ENCODE data around the gene LIPC.

LIPC gene

GRCh38 chr15:58548308-58549012 lies 116.7 kb downstream of the LIPC start:
- Histone ChIP-seq H3K27me3 (ENCODE audit: control insufficient read depth, insufficient read depth, low read length) (no peaks in the 10 kb centered on the region), H3K4me1 (ENCODE audit: control insufficient read depth, low read depth, low read length) (no peaks in the 10 kb centered on the region), H3K4me3 (ENCODE audit: low read length) (no peak overlapping the region), H3K9me3 (ENCODE audit: control insufficient read depth, low read depth, low read length) (no peaks in the 10 kb centered on the region), H3K9ac (ENCODE audit: low read length) (no peak overlapping the region), H3K36me3 (ENCODE audit: control insufficient read depth, low read depth, low read length) (no peaks in the 10 kb centered on the region), H3K27ac (ENCODE audit: low read length) (no peak overlapping the region)

- H3K9ac ChIP-seq (ENCODE audit: low read length) = no peak overlapping the region
- H3K36me3 ChIP-seq (ENCODE audit: control insufficient read depth, low read depth, low read length) = no peaks in the 10 kb centered on the region
- no peak overlapping the region for H3K4me3 ChIP-seq (ENCODE audit: low read length)
- no peaks in the 10 kb centered on the region for H3K4me1 ChIP-seq (ENCODE audit: control insufficient read depth, low read depth, low read length)
- H3K27me3 ChIP-seq (ENCODE audit: control insufficient read depth, insufficient read depth, low read length) = no peaks in the 10 kb centered on the region
- no peaks in the 10 kb centered on the region for H3K9me3 ChIP-seq (ENCODE audit: control insufficient read depth, low read depth, low read length)
- no peak overlapping the region for H3K27ac ChIP-seq (ENCODE audit: low read length)
Observed at GRCh38 chr15:58549013-58549784, 117.4 kb downstream of the LIPC start.

GRCh38 chr15:58549785-58550074 lies 117.9 kb downstream of the LIPC start:
- Histone ChIP-seq H3K27me3 (ENCODE audit: control insufficient read depth, insufficient read depth, low read length) (no peaks in the 10 kb centered on the region), H3K4me1 (ENCODE audit: control insufficient read depth, low read depth, low read length) (peaks cover under 1% of the 10 kb centered on the region), H3K4me3 (ENCODE audit: low read length) (no peak overlapping the region), H3K36me3 (ENCODE audit: control insufficient read depth, low read depth, low read length) (no peaks in the 10 kb centered on the region), H3K27ac (ENCODE audit: low read length) (no peak overlapping the region), H3K9ac (ENCODE audit: low read length) (no peak overlapping the region), H3K9me3 (ENCODE audit: control insufficient read depth, low read depth, low read length) (no peaks in the 10 kb centered on the region)

- no peak overlapping the region for H3K4me3 ChIP-seq (ENCODE audit: low read length)
- H3K9ac ChIP-seq (ENCODE audit: low read length) = no peak overlapping the region
- H3K27ac ChIP-seq (ENCODE audit: low read length) = no peak overlapping the region
- no peaks in the 10 kb centered on the region for H3K27me3 ChIP-seq (ENCODE audit: control insufficient read depth, insufficient read depth, low read length)
- H3K9me3 ChIP-seq (ENCODE audit: control insufficient read depth, low read depth, low read length) = no peaks in the 10 kb centered on the region
- H3K4me1 ChIP-seq (ENCODE audit: control insufficient read depth, low read depth, low read length) = peaks cover 9% of the 10 kb centered on the region
- no peaks in the 10 kb centered on the region for H3K36me3 ChIP-seq (ENCODE audit: control insufficient read depth, low read depth, low read length)
Observed at GRCh38 chr15:58551084-58551763, 119.4 kb downstream of the LIPC start.

GRCh38 chr15:58551764-58552504 lies 120.1 kb downstream of the LIPC start:
- no peaks in the 10 kb centered on the region for H3K36me3 ChIP-seq (ENCODE audit: control insufficient read depth, low read depth, low read length)
- no peak overlapping the region for H3K9ac ChIP-seq (ENCODE audit: low read length)
- H3K27ac ChIP-seq (ENCODE audit: low read length) = no peak overlapping the region

GRCh38 chr15:58552505-58553364 lies 120.9 kb downstream of the LIPC start:
- Histone ChIP-seq H3K4me1 (ENCODE audit: control insufficient read depth, low read depth, low read length) (peaks cover 9% of the 10 kb centered on the region), H3K27ac (ENCODE audit: low read length) (no peak overlapping the region)

More at GRCh38 chr15:58551764-58552504, 120.1 kb downstream of the LIPC start:
- Histone ChIP-seq H3K9me3 (ENCODE audit: control insufficient read depth, low read depth, low read length) (no peaks in the 10 kb centered on the region), H3K27me3 (ENCODE audit: control insufficient read depth, insufficient read depth, low read length) (no peaks in the 10 kb centered on the region), H3K4me3 (ENCODE audit: low read length) (no peak overlapping the region), H3K4me1 (ENCODE audit: control insufficient read depth, low read depth, low read length) (peaks cover 9% of the 10 kb centered on the region)

GRCh38 chr15:58553365-58553918 lies 121.7 kb downstream of the LIPC start:
- Histone ChIP-seq H3K4me1 (ENCODE audit: control insufficient read depth, low read depth, low read length) (peaks cover 9% of the 10 kb centered on the region), H3K27ac (ENCODE audit: low read length) (no peak overlapping the region), H3K9ac (ENCODE audit: low read length) (no peak overlapping the region)

More at GRCh38 chr15:58552505-58553364, 120.9 kb downstream of the LIPC start:
- H3K4me3 ChIP-seq (ENCODE audit: low read length) = no peak overlapping the region
- no peaks in the 10 kb centered on the region for H3K27me3 ChIP-seq (ENCODE audit: control insufficient read depth, insufficient read depth, low read length)
- H3K9ac ChIP-seq (ENCODE audit: low read length) = no peak overlapping the region
- H3K36me3 ChIP-seq (ENCODE audit: control insufficient read depth, low read depth, low read length) = no peaks in the 10 kb centered on the region
- H3K9me3 ChIP-seq (ENCODE audit: control insufficient read depth, low read depth, low read length) = no peaks in the 10 kb centered on the region

GRCh38 chr15:58554758-58555157 lies 123.0 kb downstream of the LIPC start:
- H3K9me3 ChIP-seq (ENCODE audit: control insufficient read depth, low read depth, low read length) = no peaks in the 10 kb centered on the region
- no peak overlapping the region for H3K9ac ChIP-seq (ENCODE audit: low read length)
- peaks cover 9% of the 10 kb centered on the region for H3K4me1 ChIP-seq (ENCODE audit: control insufficient read depth, low read depth, low read length)
- no peak overlapping the region for H3K4me3 ChIP-seq (ENCODE audit: low read length)
- no peak overlapping the region for H3K27ac ChIP-seq (ENCODE audit: low read length)
- H3K36me3 ChIP-seq (ENCODE audit: control insufficient read depth, low read depth, low read length) = no peaks in the 10 kb centered on the region
- H3K27me3 ChIP-seq (ENCODE audit: control insufficient read depth, insufficient read depth, low read length) = no peaks in the 10 kb centered on the region

More at GRCh38 chr15:58553365-58553918, 121.7 kb downstream of the LIPC start:
- Histone ChIP-seq H3K9me3 (ENCODE audit: control insufficient read depth, low read depth, low read length) (no peaks in the 10 kb centered on the region), H3K4me3 (ENCODE audit: low read length) (no peak overlapping the region), H3K36me3 (ENCODE audit: control insufficient read depth, low read depth, low read length) (no peaks in the 10 kb centered on the region), H3K27me3 (ENCODE audit: control insufficient read depth, insufficient read depth, low read length) (no peaks in the 10 kb centered on the region)

- H3K9ac ChIP-seq (ENCODE audit: low read length) = no peak overlapping the region
- no peaks in the 10 kb centered on the region for H3K9me3 ChIP-seq (ENCODE audit: control insufficient read depth, low read depth, low read length)
- no peak overlapping the region for H3K27ac ChIP-seq (ENCODE audit: low read length)
- no peak overlapping the region for H3K4me3 ChIP-seq (ENCODE audit: low read length)
- peaks cover 9% of the 10 kb centered on the region for H3K4me1 ChIP-seq (ENCODE audit: control insufficient read depth, low read depth, low read length)
- no peaks in the 10 kb centered on the region for H3K36me3 ChIP-seq (ENCODE audit: control insufficient read depth, low read depth, low read length)
- no peaks in the 10 kb centered on the region for H3K27me3 ChIP-seq (ENCODE audit: control insufficient read depth, insufficient read depth, low read length)
Observed at GRCh38 chr15:58555162-58556027, 123.6 kb downstream of the LIPC start.

- Histone ChIP-seq H3K27ac (ENCODE audit: low read length) (no peak overlapping the region), H3K4me1 (ENCODE audit: control insufficient read depth, low read depth, low read length) (peaks cover 9% of the 10 kb centered on the region), H3K9me3 (ENCODE audit: control insufficient read depth, low read depth, low read length) (no peaks in the 10 kb centered on the region), H3K36me3 (ENCODE audit: control insufficient read depth, low read depth, low read length) (no peaks in the 10 kb centered on the region), H3K4me3 (ENCODE audit: low read length) (no peak overlapping the region), H3K27me3 (ENCODE audit: control insufficient read depth, insufficient read depth, low read length) (no peaks in the 10 kb centered on the region), H3K9ac (ENCODE audit: low read length) (no peak overlapping the region)
Observed at GRCh38 chr15:58556028-58556361, 124.2 kb downstream of the LIPC start.

Data from iPS-18a (cell line).